GM19397 (cell line): ENCODE results near the gene LHPP.

ENCODE experiments used
- ATAC-seq: cut with Tn5 transposase; IDR thresholded peaks from one replicate; pipeline ENCODE4 v1.9.1; 2021; ENCODE audit warnings: mild to moderate bottlenecking, moderate library complexity; ENCODE audit not compliant: unreplicated experiment

LHPP gene

DNA sequence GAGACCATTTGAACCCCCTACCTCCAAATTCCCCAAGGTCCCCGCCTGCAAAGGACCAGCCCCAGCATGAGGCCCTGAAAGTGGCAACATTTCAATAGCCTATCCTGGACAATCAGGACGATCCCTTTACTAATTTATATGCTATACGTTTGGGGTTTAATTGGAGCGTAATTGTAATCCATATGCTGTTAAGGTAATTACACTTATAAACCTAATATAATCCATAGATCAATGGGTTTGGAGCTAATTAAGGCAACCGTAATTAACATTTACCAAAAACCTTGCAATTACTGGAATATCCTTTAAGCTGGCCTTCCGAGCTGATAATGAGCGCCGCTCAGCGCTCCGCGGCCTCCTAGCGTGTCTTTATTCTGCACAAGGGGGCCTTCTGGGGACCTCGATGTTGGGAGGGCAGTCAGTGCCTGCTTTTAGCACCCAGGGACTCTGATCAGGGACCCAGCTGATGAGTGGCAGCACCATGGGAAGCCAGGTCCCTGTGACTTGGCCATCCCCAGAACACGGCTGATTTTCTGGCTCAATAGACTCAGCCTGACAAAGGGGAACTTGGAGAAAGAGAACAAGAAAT is 91.2 kb downstream of the LHPP start:
- ATAC-seq = no peak

DNA sequence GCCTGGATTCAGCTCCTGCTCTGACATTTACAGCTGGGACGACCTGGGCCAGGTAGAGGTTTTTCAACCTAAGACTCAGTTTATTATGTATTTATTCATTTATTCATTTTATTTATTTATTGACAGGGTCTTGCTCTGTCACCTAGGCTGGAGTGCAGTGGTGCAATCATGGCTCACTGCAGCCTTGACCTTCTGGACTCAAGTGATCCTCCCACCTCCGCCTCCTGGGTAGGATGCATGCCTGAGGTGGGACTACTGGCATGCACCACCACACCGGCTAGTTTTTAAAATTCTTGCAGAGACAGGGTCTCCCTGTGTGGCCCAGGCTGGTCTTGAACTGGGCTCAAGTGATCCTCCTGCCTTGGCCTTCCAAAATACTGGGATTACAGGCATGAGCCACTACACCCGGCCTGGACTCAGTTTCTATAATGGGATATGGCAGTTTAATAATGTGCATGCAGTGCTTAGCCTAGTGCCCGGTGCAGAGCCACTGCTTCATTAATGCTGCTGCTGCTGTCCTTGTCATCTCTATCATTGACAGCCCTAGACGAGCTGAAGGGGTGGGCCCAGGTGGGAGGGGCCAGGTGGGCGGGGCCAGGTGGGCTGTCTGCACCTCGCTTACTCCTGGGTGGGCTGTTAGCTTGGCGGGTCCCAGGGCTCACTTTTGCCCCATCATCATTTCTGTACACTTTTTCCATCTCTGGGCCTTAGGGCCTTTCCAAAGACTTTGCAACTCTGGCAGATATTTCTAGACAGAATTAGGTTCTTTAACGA is 92.6 kb downstream of the LHPP start:
- ATAC-seq = no peak

DNA sequence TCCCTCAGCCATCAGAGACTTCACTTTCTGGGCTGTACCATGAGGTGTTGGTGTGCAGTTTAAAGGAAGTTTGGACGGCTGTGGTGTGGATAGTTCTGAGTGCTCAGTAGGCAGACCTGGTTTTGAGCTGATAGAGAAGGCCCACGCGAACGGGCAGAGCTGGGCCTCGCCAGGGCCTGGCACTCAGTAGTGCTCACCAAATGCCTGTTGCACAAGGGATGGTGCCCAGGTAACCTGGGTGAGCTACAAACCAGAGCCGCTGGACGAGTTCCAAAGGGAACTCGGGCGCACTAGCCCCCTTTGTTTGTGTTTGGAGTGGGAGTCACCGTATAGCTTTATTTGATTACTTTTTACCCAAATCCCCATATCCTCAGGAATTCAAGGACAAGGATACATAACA is 95.5 kb downstream of the LHPP start:
- ATAC-seq = no peak

DNA sequence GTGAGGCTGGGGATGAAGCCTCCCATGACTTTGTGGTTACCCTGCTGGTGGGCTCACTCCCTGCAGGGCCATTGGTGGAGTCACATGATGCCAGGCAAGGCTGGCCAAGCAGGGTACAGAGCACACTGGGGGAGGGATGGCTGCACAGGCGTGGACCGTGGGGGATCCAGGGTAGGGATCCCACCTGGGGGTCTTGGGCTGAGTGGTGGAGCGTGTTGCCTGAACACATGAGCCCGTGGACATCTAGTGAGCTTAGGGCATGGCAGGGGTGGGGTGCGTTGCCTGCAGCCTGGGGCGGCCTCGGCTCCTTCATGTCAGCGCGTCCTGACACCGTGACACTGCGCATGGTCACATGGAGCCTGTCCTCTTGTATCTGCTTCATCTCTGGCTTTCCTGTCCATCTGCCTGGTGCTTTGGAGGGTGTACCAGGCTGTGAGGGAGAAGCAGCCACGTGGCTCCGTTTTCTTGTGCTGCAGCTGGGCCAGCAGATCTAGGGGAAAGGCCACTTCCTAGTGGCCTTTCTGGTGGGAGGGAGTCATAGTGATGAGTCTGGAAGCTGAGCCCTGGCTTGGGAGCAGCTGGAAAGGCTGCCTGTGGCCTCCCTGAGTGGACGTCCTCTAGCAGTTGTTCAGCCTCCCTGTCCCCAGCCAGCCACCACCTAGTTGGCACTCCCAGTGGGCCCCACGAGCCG is 96.2 kb downstream of the LHPP start:
- ATAC-seq = no peak

DNA sequence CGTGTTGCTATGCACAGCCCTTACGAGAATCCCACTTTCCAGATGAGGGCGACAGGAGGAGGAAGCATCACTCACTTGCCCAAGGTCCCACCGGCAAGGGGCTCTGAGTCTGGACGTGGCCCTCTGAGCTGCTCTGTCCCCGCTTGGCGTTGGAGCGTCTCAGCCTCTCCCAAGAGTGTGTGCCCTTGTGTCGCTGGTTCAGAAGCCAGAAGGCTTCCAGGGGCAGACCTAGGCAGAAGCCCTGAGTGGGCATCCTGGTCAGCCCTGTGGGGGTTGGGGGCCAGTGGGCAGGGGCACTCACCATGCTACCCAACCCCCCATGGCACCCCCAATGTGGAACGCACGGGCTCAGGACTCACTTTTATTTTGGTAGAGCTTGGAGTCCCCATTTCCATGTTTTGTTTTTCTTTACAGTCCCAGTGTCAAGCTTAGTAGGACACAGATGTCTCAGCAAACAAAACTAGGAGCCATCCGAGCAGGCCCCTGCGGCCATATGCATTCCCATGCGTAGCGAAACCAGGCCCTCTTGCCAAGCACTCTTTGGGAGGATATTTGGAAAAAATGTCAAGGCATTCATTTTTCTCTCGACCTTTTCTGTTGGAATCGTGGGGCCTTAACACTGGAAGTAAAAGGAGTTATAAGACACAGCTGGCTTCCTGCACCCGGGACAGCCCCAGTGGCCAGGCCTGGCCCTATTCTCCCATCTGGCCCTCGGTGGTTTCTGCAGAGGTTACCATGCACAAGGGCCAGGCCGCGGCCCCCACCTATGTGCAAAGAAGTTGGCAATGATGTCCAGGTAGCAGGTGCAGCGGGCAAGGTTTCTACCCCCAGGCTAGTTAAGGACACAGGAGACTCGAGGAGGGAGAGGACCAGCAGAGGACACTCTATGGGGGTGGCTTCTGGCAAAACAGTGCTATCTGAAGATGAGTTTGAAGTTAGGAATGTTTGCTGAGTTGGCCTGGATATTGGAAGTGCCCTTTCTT is 97.0 kb downstream of the LHPP start:
- no peak for ATAC-seq

DNA sequence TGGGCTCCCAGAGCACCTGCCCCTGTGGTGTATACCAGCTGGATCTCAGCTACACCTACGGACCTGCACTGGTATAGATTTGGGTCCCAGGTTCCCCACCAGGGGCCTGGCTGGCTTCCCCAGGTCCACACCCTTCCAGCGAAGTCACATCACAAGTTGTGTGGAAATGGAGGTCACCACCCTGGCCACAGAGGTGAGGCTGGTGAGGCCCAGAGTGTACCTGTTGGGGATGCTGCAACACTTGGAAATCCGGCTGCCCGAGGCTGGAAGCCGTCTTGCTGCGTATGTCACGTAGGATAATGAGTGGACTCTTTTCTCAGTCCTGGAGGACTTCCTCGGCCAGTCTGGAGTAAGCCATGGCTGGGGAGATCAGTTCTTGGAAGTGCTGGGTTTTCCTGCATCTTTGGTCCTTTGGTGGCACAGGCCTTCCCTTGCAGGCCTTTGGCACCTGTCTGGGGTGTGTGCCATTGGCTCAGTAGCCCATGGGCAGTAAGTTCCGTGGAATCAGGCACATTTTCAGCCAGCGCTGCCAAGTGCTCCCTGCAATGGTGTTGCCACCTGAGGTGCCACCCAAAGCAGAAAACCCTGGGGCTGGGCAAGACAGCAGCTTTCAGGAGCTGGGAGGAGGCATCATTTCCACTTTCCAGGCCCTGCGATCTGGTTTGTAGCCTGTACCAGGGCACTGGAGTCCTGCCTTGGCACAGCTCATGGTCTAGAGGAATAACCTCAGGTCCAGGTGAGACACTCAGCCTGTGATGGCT is 97.9 kb downstream of the LHPP start:
- no peak for ATAC-seq

DNA sequence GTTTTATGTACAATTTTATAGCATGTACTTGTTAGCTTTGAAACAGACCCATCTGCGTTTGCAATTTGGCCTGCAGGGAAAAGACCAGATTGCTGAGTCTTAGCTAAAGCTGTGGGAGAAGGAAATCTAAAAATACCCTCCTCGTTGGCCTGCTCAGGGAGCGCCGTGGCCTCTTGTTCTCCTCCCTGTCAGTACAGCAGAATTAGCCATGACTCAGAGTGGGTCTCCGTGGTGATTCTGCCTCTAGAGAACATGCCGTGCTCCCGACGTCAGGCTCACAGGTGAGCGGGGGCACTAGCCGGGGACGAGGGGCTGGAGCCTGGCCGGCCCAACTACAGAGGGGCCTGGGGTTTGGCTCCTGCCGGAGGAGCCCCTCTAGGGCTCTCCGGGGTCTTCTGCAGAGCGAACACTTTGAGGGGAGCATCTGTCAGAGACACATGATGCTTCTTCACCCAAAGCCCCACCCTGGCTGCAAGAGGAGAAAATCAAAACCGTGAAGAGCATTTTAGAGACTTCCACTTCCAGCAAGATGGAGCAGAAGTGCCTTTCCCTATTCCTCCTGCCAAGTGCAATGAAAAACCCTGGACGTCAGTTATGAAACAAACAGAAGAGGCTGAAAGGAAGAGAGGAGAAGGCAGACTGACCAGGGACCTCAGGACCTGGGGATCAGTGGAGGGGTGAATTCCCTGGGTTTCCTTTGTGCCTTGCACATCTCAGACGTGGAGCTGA is 98.9 kb downstream of the LHPP start:
- ATAC-seq = no peak

DNA sequence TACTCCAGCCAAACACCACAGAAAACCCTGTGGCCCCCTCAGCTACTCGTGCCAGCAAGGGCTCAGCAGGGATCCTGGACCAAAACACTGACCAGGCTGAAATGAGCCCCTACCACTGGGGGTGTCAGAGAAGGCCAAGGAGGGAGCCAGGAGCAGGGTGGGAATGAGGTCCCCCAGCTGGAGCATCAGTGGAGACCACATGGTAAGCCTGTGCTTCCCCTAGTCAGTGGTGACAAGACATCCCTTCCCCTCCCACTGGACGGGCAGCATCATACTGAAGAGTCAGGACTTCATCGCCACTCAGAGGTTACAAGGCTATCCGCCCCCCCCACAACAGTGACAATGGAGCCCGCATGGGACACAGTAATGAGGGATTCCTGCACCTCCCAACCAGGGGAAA is 99.6 kb downstream of the LHPP start:
- no peak for ATAC-seq

DNA sequence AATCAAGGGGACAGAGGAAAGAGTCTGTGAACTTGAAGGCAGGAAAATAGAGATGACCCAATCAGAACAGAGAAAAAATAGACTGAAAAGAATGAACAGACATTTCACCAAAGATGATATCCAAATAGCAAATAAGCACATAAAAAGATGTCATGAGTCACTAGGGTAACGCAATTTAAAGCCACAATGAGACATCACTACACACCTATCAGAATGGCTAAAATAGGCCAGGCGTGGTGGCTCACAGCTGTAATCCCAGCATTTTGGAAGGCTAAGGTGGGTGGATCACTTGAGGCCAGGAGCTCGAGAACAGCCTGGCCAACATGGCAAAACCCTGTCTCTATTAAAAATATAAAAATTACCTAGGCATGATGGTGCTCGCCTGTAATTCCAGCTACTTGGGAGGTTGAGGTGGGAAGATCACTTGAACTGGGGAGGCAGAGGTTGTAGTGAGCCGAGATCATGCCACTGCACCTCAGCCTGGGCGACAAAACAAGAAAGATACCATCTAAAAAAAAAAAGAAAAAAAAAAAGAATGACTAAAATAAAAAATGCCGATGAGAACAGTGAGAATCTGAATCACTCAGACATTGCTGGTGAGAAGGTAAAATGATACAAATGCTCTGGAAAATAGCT is 100.9 kb downstream of the LHPP start:
- ATAC-seq = no peak

DNA sequence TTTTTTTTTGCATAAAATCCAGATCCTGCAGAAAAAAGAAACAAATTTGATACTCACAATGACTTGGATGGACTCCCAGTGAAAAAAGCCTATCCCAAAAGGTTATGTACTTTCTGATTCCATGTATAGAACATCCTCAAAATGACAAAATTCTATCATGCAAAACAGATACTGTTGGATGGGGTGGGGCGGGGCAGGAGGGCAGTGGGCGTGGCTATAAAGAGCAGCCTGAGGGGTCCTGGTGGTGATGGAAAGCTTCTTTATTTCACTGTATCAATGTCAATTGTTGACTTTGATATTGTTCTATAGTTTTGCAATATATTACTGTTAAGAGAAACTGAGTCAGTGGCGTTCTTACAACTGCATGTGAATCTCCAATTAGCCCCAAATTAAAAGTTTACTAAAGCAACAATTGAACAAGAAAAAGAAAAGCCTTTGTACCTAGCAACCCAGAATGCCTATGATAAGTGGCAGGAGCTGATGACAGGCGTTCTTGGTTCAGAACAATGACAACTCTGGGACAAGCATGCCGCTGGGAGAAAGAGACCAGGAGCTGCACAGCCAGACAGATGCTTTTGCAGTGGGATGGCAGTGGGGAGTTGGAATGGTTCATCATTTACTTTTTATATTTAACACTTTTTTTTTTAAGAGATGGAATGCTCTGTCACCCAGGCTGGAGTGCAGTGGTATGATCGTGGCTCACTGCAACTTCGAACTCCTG is 101.9 kb downstream of the LHPP start:
- ATAC-seq = no peak

DNA sequence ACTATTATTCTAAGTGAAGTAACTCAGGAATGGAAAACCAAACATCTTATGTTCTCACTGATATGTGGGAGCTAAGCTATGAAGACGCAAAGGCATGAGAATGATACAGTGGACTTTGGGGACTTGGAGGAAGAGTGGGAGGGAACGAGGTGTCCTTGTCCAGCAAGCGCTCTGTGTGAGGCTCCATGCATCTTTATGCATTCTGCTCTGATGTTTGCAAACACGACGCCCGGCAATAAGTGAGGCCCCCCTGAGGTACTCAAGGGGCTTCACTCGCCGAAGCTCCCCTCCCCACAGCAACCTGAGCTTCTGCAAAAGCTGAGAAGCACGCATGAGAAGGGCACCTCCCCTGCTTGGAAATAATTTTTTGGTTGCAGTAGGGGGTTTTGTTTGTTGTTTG is 103.3 kb downstream of the LHPP start:
- ATAC-seq = no peak

DNA sequence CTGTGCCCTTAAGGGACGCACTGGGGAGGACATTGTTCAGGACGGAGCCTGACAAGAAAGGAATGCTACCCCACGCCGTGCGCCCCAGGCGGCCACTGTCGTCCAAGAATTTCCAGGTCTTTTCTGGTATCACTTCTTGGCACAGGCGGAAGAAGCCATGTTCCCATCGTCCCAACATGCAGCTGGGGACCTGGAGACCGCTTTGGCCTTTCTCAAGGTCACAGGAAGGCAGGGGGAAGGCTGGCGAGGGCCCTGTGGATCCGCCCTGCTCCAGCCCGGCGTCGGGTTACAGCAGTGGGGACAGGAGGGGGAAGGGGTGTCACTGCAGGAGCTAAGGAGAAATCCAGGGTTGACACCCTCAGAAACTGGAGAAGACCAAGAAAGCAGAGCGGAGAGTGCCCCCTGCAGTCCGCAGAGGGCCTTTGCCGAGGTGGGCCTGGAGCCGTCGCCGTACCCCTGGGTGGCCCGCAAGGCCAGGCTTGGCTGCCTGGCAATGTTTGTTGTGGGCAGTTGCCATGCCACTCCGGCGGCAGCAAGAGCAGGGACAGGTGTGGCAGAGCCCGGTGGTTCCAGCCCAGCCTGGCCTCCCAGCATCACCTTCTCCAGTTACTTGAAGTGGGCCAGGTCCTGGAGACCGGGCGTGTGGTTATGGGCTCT is 104.1 kb downstream of the LHPP start:
- no peak for ATAC-seq

DNA sequence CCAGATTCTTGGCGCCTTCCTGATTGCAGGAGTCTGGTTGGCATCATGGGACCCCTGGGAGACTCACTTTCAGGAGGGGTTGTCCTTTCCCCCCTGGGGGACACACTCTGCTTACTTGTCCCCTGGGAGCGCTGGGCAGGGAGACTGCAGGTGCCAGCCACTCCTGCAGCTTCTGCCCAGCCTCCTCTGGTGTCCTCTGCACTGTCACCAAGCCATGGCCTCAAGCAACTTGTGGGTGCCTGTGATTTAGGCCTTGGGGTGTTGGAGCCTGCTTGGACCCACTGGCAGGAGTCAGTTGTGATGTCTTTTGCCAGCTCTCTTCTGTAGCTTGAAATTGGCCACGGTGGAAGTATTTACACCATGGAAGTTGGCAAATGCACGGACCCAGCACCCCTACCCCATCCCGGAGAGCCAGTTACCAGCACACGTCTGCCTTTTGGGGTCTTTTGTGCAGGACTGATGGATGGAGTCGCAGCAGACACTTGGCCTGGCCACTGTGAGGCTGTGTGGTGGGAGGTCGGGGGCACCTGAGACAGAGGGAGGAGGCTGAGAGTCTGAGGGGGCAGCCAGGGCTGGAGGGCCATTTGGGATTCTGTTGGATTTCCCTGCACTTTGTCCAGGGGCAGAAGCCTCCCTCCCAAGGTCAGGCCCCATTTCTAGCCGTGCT is 104.7 kb downstream of the LHPP start:
- ATAC-seq = no peak

DNA sequence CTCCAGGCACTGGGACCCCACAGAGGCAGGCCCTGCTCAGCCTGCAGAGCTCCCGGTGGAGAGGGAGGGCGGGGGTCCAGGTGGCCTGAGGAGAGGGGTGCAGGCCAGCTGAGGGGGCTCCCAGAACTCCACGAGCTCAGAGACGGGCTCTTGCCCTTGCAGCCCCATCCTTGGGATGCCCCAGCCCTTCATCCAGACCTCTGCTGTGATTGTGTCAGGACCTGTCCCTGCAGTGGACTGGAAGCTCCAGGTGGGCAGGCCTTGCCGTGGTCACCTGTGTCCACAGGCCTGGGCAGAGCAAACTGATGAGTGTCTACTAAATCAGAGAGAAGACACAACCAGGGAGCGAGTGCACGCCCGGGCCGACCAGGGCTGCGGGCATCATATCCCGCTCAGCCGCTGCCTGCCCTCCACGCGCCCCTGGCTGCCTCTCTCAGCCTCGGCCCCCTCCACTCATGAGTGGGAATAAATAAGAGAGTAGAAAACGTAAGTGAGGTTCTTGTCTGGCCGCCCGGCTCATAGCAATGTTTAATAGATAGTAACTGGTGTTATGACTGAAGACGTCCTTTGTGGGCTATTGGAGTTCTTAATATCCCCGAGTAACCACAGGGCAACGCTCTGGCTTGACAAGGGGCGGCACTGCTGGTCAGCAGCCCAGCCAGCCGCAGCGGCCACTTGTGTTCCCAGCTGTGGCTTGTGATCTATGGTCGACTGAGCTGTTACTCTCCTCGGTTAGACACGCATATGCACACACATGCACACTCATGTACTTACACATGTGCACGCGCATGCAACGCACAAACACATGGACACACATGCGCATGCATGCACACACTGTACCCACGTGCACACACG is 105.6 kb downstream of the LHPP start:
- ATAC-seq = no peak

DNA sequence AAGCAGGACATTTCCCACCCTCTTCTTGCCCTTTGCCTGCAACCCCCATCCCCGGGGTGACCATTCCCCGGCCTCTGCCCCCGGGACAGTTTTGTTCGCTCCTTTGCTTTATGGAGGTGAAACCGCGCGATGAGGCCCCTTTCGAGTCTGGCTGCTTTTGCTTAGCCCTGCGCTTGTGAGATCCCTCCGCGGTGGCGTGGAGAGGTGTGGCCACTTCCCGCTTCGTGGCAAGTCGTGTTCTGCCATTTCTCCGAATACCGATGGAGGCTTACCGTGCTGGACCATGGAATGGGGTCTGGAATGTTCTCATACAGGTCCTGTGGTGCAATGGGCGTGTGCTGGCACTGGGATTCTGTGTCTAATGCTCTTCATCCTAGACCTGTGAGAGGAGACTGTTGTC is 106.7 kb downstream of the LHPP start:
- ATAC-seq = no peak

DNA sequence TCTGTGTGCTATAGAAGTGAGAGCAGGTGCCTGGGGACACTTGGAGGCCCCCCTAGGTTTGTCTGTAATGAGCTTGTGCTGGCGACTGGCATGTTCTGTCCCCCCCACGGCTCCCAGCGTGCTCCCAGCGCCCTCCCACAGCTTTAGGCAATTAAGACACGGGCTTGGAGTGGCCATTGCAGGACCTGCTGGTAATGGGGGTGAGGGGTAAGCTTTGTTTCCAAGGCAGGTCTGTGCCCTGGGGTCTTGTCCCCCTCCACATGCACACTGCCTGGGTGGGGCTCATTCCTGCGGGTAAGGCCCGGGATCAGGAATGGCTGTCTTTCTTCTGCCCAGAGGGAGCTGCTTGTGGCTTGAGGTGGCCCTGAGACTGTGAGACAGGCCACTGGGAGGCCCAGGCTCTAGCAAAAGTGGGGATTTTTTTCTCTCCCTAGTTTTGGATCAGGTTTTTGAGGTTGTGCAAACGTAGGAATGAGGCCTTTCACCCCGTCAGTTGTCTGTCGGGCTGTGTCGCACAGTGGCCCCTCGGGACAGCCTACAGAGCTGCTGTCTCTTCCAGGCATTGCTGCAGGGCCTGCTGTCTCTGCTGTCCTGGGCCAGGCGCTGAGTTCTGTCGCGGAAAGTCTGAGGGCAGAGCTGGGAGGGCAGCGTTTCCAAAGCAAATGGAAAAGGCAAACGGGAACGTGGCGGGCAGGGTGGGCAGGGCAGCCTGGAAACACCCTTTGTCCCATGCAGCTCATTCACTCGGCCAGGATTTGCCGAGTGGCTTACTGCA is 107.4 kb downstream of the LHPP start:
- no peak for ATAC-seq
